ENCODE data around the gene DCLK1. TPM values are rescaled to one million over a fixed set of nuclear protein-coding genes. Genes with fewer than 3 reads are reported as not detected.

DCLK1 gene
- total RNA-seq, 4 donors from 2014 or later = 4.4 to 102 (median 13.3) TPM

- Histone ChIP-seq H3K27ac (no peak overlapping the region), H3K4me1 (no peaks in the 10 kb centered on the region), H3K9me3 (no peaks in the 10 kb centered on the region), H3K4me3 (no peak overlapping the region), H3K36me3 (no peaks in the 10 kb centered on the region), H3K27me3 (no peaks in the 10 kb centered on the region)
- intact Hi-C loops (cut with DNase I; ENCODE audit: low total_unique reads) = no loop called here
- TF ChIP-seq POLR2A (IDR thresholded peaks at IDR 0.05) (no peak), CTCF (IDR thresholded peaks at IDR 0.05) (no peak)
- DNase-seq = no peak
Observed at GRCh38 chr13:35832551-35832950, 298.6 kb downstream of the DCLK1 start.

GRCh38 chr13:35830850-35831450 lies 300.2 kb downstream of the DCLK1 start:
- Histone ChIP-seq H3K4me3 (no peak overlapping the region), H3K36me3 (no peaks in the 10 kb centered on the region), H3K27me3 (no peaks in the 10 kb centered on the region), H3K9me3 (no peaks in the 10 kb centered on the region), H3K4me1 (no peaks in the 10 kb centered on the region), H3K27ac (no peak overlapping the region)
- no peak for TF ChIP-seq POLR2A (IDR thresholded peaks at IDR 0.05)
- no peak for TF ChIP-seq CTCF (IDR thresholded peaks at IDR 0.05)
- intact Hi-C loops (cut with DNase I; ENCODE audit: low total_unique reads) = no loop called here
- no peak for DNase-seq

GRCh38 chr13:35826626-35827254 lies 304.4 kb downstream of the DCLK1 start:
- no peak overlapping the region for H3K4me3 ChIP-seq
- H3K4me1 ChIP-seq = no peaks in the 10 kb centered on the region
- no peak for DNase-seq
- H3K27me3 ChIP-seq = no peaks in the 10 kb centered on the region
- no peak overlapping the region for H3K27ac ChIP-seq
- H3K9me3 ChIP-seq = no peaks in the 10 kb centered on the region
- TF ChIP-seq CTCF (IDR thresholded peaks at IDR 0.05) (no peak), POLR2A (IDR thresholded peaks at IDR 0.05) (no peak)
- intact Hi-C loops (cut with DNase I; ENCODE audit: low total_unique reads) = no loop called here
- no peaks in the 10 kb centered on the region for H3K36me3 ChIP-seq

GRCh38 chr13:35824825-35825224 lies 306.4 kb downstream of the DCLK1 start:
- no peak overlapping the region for H3K27ac ChIP-seq
- no peak for TF ChIP-seq POLR2A (IDR thresholded peaks at IDR 0.05)
- TF ChIP-seq CTCF (IDR thresholded peaks at IDR 0.05) = no peak
- no peaks in the 10 kb centered on the region for H3K36me3 ChIP-seq
- H3K27me3 ChIP-seq = no peaks in the 10 kb centered on the region
- H3K4me1 ChIP-seq = no peaks in the 10 kb centered on the region
- H3K9me3 ChIP-seq = no peaks in the 10 kb centered on the region
- intact Hi-C loops (cut with DNase I; ENCODE audit: low total_unique reads) = no loop called here
- H3K4me3 ChIP-seq = no peak overlapping the region
- DNase-seq = no peak

- H3K9me3 ChIP-seq = no peaks in the 10 kb centered on the region
- no peak overlapping the region for H3K4me3 ChIP-seq
- DNase-seq = no peak
- intact Hi-C loops (cut with DNase I; ENCODE audit: low total_unique reads) = no loop called here
- H3K4me1 ChIP-seq = no peaks in the 10 kb centered on the region
- H3K27me3 ChIP-seq = no peaks in the 10 kb centered on the region
- no peak overlapping the region for H3K27ac ChIP-seq
- TF ChIP-seq CTCF (IDR thresholded peaks at IDR 0.05) = no peak
- TF ChIP-seq POLR2A (IDR thresholded peaks at IDR 0.05) = no peak
- H3K36me3 ChIP-seq = no peaks in the 10 kb centered on the region
Observed at GRCh38 chr13:35824395-35824794, 306.8 kb downstream of the DCLK1 start.

All from uterus (tissue), 4 donors.